Forelimb muscle (tissue), 1 donor: ENCODE results near the gene P2RY6. TPM values are rescaled to one million over a fixed set of nuclear protein-coding genes. Genes with fewer than 3 reads are reported as not detected.

Experiments
- DNase-seq: peaks from one replicate; pipeline ENCODE4 v3.0.0-alpha.2; 2013; ENCODE audit warnings: low read depth
- polyA plus RNA-seq: library from polyadenylated mRNA; unstranded; fragments of 120-200 nt; gene quantifications from one replicate; pipeline ENCODE4 v1.2.1, GENCODE V29; 2013; ENCODE audit not compliant: insufficient read length

Gene P2RY6
- polyA plus RNA-seq, 1 donor = 1.7 TPM

GRCh38 chr11:73237471-73238290, 34.5 kb upstream of the P2RY6 start:
- no peak for DNase-seq

- DNase-seq = no peak
Measured at GRCh38 chr11:73239111-73239521, 33.0 kb upstream of the P2RY6 start.

DNA sequence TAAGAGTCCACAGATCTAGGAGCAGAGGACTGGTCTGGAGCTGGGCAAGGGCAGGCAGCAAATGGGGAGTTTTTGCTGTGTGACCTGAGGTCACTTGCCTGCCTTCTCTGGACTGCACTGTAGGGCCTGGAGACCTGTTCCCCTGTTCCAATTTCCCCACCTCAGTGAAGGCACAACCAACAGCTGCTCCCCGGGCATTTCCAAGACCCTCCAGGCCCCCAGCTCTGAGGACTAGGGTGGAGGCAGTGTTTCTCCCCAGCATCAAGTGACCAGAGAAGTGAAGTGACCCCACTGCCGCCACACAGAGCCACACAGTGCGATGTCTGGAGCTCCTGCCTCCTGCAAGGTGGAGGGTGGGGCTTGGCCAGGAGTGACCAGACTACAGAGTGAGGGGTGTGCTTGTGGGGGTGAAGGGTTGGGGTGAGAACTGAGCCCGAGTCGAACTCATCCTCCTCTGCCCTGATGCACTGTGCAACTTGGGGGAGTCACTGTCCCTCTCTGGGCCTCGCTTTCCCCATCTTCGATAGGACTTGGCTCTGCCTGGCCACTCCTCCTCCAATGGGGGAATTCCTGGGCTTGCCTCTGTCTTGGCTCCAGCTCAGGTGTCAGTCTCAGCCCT, 32.5 kb upstream of the P2RY6 start:
- no peak for DNase-seq

- DNase-seq = no peak
Measured at GRCh38 chr11:73240190-73240781, 31.9 kb upstream of the P2RY6 start.

GRCh38 chr11:73241300-73241699, 30.8 kb upstream of the P2RY6 start:
- no peak for DNase-seq

DNA sequence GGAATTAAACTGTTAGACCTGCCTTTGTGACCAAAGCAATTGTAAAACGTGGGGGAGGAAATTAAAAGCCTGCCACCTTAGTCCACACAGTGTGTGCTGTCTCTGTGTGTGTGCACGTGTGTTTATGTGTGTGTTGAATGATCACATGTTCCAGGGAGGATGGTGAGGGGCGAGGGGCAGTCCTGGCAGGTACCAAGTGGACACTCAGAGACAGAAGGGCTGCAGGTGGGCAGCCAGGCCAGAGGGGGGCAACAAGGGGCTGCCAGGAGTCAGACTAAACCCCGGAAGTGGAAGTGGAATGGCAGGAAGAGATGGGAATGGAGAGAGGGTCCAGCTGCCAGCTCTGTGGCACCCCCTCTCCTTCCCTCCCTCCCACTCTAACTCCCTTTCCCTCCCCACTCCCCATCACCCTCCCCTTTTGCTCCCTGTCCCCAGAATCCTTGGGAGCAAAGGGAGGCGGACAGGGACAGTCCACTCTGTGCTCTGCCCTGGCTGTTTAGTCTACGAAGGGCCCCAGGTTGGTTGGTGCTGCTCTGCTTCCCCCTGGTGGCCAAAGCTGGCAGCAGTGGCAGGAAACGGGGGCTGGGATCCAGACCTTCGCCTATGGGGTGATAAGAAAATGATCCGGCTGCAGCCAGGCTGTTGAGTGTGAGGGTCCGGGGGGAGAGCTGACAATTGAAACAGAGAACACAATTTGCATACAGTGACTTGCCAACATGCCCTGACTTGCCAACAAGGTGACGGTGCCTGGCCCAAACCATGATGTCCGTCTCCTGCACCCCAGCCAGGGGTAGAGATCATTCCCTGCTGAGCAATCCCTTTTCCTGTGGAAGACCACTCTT, 29.7 kb upstream of the P2RY6 start:
- peak; percentile 11 for DNase-seq

DNA sequence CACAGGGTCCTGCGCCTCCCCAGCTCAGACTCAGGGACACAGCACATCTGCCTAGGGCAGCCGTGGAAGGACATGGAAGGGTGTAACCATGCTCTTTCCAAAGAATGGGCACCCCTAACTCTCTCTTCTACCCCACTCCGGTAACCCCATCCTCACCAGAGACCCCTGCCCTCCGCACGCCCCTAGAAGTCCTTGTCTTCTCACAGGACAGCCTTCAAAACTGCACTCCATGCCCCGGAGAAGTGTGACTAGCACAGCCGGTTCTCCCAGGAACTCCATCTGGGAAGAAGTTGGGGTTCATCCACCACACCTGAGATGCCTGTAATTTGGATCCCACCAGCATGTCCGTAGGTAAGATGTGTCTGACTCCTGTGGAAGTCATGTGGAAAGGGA, 29.0 kb upstream of the P2RY6 start:
- no peak for DNase-seq

GRCh38 chr11:73244589-73245240, 27.4 kb upstream of the P2RY6 start:
- DNase-seq = no peak

- no peak for DNase-seq
Measured at GRCh38 chr11:73245461-73245860, 26.7 kb upstream of the P2RY6 start.

DNA sequence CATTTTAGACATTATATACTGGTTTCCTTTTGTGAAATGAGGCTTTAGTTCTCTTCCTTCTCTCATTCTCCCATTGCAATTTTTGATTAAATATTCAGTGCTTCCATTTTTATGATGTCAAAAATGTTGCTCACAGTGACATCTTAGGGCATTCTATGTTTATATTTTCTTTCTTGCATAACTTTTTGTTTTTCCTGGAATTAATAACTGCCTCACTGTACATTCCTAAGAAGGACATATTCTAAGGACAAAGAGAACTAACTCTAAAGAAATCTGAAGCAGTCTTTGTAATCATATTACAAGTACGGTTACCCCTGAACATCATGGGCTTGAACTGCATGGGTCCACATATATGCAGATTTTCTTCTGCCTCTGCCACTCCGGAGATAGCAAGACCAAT, 25.8 kb upstream of the P2RY6 start:
- DNase-seq = no peak

DNA sequence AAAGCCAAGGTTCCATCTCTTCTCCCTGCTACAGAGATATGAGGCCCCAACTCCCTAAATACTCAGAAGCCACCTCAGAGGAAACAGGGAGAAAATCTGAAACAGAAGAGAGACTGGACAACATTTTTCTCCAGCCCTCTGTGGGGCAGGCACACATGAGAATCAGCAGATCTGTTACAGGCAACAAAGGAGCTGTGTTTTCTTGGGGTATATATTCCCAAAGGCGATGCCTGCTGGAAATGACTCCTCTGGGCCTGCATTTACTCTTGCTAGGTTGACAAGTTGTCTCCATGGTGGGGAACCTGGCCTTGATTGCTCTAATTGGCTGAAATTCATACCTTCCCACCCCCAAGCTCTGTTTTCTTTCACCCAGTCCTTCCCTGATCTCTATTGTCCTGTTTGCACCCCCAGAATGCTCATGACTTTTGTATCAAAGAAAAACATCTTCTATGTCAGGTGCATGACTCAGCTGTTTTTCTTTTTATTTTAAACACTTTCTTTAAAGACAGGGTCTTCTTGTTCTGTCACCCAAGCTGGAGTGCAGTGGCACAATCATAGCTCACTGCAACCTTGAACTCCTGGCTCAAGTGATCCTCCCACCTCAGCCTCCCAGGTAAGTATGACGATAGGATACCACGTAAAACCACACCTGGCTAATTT, 23.5 kb upstream of the P2RY6 start:
- DNase-seq = no peak

DNA sequence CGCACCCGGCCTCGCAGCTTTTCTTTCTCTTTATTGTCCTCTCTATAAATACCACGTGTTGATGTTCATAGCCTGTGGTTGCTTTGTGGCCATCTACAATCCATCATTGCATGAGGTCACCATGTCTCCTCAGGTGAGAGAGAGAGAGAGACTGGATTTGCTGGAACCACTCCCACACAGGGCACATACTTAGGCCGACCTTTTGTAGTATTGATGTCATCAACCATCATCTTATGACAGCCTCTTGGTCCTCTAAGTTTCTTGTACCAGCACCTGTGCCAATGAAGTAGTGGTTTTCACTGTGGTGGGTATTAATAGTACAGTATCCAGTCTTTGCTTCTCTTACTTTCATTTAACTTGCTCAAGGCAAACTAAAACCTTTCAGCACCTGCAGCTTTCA, 22.8 kb upstream of the P2RY6 start:
- no peak for DNase-seq

GRCh38 chr11:73249853-73250783, 22.0 kb upstream of the P2RY6 start:
- no peak for DNase-seq

GRCh38 chr11:73252577-73253191, 19.5 kb upstream of the P2RY6 start:
- DNase-seq = no peak

DNA sequence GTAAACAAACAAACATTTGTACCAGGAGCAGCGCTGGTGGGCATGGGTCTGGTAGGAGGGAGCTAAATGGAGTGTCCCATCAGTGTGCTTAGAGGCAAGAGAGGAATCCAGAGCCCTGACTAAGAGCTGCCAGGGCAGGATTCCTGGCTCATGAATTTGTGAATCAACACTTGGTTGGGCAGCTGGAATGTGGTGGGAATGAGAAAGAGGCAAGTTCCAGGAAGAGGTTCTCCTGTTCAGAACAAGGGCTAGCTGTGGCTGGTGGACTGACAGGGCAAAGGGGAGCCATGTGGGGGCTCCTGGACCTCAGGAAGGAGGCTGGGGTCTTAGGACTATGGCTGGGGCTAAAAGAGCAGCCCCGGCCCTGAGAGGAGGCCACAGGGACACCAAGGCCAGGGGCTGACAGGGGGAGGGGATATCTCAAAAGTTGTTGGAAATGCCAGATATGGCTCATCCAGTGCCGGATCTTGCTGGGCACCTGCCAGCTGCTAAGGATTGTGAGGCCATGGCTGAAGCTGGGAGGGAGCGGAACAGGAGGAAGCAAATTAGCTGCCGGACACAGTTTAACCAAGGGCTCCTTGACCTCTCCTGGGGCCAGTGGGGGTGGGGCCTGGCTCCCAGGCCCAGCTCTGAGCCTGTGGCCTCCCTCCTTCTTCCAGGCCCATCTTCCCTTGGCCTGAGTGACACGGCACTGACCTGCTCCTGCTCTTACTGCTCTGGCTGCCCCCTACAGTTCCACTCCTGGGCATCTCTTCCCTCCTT, 14.6 kb upstream of the P2RY6 start:
- DNase-seq = no peak

- DNase-seq = no peak
Measured at GRCh38 chr11:73258104-73259035, 13.8 kb upstream of the P2RY6 start.

DNA sequence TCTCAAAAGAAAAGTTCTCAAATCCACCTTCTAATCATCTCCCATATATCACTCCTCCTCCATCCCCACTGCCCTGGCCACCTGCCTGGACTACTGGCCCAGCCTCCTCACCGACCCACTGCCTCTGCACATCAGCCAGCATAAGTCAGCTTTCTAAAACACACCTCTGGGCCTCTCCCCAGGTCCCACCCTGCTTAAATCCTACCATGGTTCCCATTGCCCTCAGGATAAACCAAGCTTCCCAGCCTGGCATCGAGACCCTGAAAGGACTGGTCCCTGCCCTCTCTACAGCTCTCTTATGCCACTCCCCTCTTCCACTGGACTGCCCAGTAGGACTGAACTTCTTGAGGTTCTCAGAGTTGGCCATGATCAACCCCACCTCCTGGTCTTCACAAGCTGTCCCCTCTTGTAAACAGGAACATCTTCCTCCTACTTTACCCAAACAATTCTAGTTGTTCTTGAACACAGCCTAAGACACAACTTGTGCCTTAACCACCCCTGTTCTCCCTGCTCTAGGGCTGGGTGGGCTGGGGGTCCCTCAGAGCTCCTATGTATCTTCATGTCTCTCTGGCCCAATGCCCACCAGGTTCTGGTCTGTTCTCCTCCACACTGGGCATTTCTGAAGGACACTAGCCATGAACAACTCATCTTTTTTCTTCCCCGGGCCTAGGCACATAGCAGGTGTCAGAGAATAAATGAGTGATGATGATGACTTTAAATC, 12.6 kb upstream of the P2RY6 start:
- no peak for DNase-seq
